OCI-LY7 (cell line): Measurements from ENCODE around the gene ARHGAP19. TPM values are rescaled to one million over a fixed set of nuclear protein-coding genes. Genes with fewer than 3 reads are reported as not detected.

ENCODE experiments used
- BruUV-seq: library from RNA; stranded (reverse); fragments of 400-500 nt; replicated peaks from 2 replicates; lab custom pipeline; 2021; lab: Mats Ljungman, UMichigan
- CTCF ChIA-PET: fragments of 300-600 bp; sonication (Branson Sonifier 250); formaldehyde crosslinking; loops from one replicate; lab custom pipeline; 2022; ENCODE audit warnings: antibody characterized with exemption; ENCODE audit not compliant: unreplicated experiment; lab: Charles Lee
- POLR2A ChIA-PET: fragments of 300-600 bp; sonication (Branson Sonifier 250); formaldehyde crosslinking; loops from one replicate; lab custom pipeline; 2022; ENCODE audit warnings: antibody characterized with exemption; lab: Charles Lee
- DNase-seq: peaks from one replicate; pipeline ENCODE4 v3.0.0-alpha.2; 2015; ENCODE audit warnings: low spot score
- H2AFZ ChIP-seq: fragments of 200-600 bp; sonication (generic), shearing (Covaris generic); 2 replicates; pipeline ENCODE4 v1.6.1; 2014; ENCODE audit warnings: mild to moderate bottlenecking, antibody characterized with exemption, low read length, moderate library complexity
- H3K27ac ChIP-seq: fragments of 200-600 bp; sonication (generic); 2 replicates; pipeline ENCODE4 v1.5.1; 2014; ENCODE audit warnings: mixed run types, low read depth, mild to moderate bottlenecking, moderate library complexity, low read length, inconsistent platforms; ENCODE audit not compliant: poor library complexity, severe bottlenecking
- H3K36me3 ChIP-seq: fragments of 200-600 bp; sonication (generic); 2 replicates; pipeline ENCODE4 v1.6.1; 2014; ENCODE audit warnings: mild to moderate bottlenecking, antibody characterized with exemption, low read length, moderate library complexity, mixed read lengths; ENCODE audit not compliant: insufficient read depth
- H3K4me1 ChIP-seq: fragments of 200-600 bp; sonication (generic); 2 replicates; pipeline ENCODE4 v1.5.1; 2014; ENCODE audit warnings: mild to moderate bottlenecking, low read length; ENCODE audit not compliant: insufficient read depth, poor library complexity, severe bottlenecking
- H3K4me2 ChIP-seq: fragments of 200-600 bp; sonication (generic); 2 replicates; pipeline ENCODE4 v1.6.1; 2014; ENCODE audit warnings: mild to moderate bottlenecking, low read length
- H3K4me3 ChIP-seq: fragments of 200-600 bp; sonication (generic); 2 replicates; pipeline ENCODE4 v1.5.1; 2014; ENCODE audit warnings: mild to moderate bottlenecking, low read depth, low read length; ENCODE audit not compliant: poor library complexity, severe bottlenecking
- H3K79me2 ChIP-seq: fragments of 200-600 bp; sonication (generic); 2 replicates; pipeline ENCODE4 v1.6.1; 2016; ENCODE audit warnings: low read depth, mild to moderate bottlenecking, low read length, moderate library complexity, mixed read lengths; ENCODE audit not compliant: insufficient read depth
- H3K9me2 ChIP-seq: fragments of 200-600 bp; sonication (generic); 2 replicates; pipeline ENCODE4 v1.6.1; 2016; ENCODE audit warnings: mild to moderate bottlenecking, low read length, mixed read lengths; ENCODE audit not compliant: insufficient read depth
- H3K9me3 ChIP-seq: fragments of 200-600 bp; sonication (generic); 2 replicates; pipeline ENCODE4 v1.6.1; 2014; ENCODE audit warnings: mild to moderate bottlenecking, mixed run types, low read length, mixed read lengths
- H4K20me1 ChIP-seq: fragments of 200-600 bp; sonication (generic); 2 replicates; pipeline ENCODE4 v1.6.1; 2014; ENCODE audit warnings: mild to moderate bottlenecking, antibody characterized with exemption, low read length, moderate library complexity, mixed read lengths; ENCODE audit not compliant: insufficient read depth
- EZH2phosphoT487 ChIP-seq: fragments of 200-600 bp; sonication (generic); IDR thresholded peaks from 2 replicates; pipeline ENCODE4 v1.6.1; 2018; ENCODE audit warnings: low read depth, borderline replicate concordance, mild to moderate bottlenecking, mixed run types, antibody characterized with exemption, low read length, moderate library complexity, mixed read lengths
- intact Hi-C: fragments of 100-400 bp; cut with micrococcal nuclease; formaldehyde crosslinking; loops from one replicate; pipeline ENCODE4 v1.10.0; 2022; ENCODE audit not compliant: unreplicated experiment
- total RNA-seq, 2 experiments: library from RNA; depleted of rRNA in 1 of 2; stranded (reverse); fragments of >200 nt in 1 of 2; shearing (Covaris generic) in 1 of 2; gene quantifications; 2 replicates each; pipeline ENCODE4 v1.2.3, GENCODE V29; 2014 to 2022
- TF ChIP-seq, protein P1 (sequence below): fragments of 200-600 bp; sonication (generic); conservative IDR thresholded peaks from 2 replicates; pipeline ENCODE4 v1.5.1; 2014; ENCODE audit warnings: mild to moderate bottlenecking, antibody characterized with exemption, low read length, moderate library complexity, mixed read lengths

ARHGAP19 gene
- total RNA-seq, 2 experiments from 2014 or later = 34.1 to 60.5 TPM

DNA sequence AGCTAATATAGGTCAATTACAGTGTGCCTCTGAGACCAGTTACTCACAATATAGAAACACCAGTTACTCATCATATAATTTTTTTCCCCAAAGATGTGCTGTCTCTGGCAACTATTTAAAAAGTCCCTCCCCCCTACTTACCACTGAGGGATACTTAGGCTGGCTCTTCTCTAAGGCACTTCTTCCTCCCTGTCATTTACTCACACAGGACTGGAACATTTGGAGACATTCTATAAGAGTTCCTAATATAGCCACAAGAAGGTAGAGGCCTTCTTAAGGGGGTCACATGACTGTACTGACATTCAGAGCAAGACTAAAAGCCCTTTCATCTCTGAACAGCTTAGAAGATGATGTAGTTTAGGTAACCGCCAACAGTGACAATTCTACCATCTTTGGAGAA is 62.3 kb downstream of the ARHGAP19 start:
- intact Hi-C loops = no loop called here

DNA sequence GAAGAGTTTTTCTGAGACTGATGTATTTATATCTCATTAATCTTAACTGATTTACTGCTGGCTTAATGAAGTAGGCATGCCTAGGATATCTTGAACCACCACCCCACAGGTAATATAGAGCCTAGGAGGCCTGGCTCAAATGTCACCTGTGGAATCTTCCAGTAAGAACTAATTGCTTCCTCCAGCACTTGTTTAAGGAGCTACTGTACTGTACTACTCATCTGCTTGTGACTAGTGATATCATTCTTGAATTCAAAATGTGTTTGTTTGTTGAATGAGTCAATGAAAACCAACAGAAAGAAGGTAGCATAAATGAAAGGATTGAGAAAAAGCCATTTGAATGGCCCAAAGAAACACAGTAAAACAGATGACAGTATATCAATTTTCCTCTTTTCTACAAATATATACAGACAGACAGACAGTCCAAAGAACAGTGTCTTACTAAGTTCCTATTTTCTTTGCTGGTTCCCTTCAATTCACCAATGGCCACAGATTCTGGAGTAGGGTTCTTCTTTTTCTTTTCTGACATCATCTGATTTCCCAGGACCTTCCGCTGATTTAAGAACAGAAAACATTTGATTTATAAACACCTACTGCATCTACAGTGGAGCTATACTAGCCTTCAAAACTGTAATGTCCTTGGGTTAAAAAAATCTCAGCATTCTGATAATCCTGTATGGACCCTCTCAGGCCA is 63.0 kb downstream of the ARHGAP19 start:
- H3K36me3 ChIP-seq = peaks cover 83% of the 10 kb centered on the region
- H3K4me1 ChIP-seq = no peaks in the 10 kb centered on the region
- intact Hi-C loops = no loop called here
- CTCF ChIA-PET = no interaction called here
- H3K4me2 ChIP-seq = no peak overlapping the region
- no TSS peak for BruUV-seq
- no peak overlapping the region for H3K27ac ChIP-seq
- no peaks in the 10 kb centered on the region for H3K9me2 ChIP-seq
- DNase-seq = no peak
- TF ChIP-seq EZH2phosphoT487 = no peak
- TF ChIP-seq, protein P1, sequence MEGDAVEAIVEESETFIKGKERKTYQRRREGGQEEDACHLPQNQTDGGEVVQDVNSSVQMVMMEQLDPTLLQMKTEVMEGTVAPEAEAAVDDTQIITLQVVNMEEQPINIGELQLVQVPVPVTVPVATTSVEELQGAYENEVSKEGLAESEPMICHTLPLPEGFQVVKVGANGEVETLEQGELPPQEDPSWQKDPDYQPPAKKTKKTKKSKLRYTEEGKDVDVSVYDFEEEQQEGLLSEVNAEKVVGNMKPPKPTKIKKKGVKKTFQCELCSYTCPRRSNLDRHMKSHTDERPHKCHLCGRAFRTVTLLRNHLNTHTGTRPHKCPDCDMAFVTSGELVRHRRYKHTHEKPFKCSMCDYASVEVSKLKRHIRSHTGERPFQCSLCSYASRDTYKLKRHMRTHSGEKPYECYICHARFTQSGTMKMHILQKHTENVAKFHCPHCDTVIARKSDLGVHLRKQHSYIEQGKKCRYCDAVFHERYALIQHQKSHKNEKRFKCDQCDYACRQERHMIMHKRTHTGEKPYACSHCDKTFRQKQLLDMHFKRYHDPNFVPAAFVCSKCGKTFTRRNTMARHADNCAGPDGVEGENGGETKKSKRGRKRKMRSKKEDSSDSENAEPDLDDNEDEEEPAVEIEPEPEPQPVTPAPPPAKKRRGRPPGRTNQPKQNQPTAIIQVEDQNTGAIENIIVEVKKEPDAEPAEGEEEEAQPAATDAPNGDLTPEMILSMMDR = no peak
- POLR2A ChIA-PET = interaction anchor here (0.6 kb wide), 1 partner anchor 36 kb away, joined by 3 read pairs; no protein-coding TSS in a partner anchor
- no peaks in the 10 kb centered on the region for H3K9me3 ChIP-seq
- no peaks in the 10 kb centered on the region for H3K79me2 ChIP-seq
- no peak overlapping the region for H2AFZ ChIP-seq
- no peak overlapping the region for H3K4me3 ChIP-seq
- H4K20me1 ChIP-seq = no peaks in the 10 kb centered on the region

More for the DNA sequence above, 62.3 kb downstream of the ARHGAP19 start:
- no peaks in the 10 kb centered on the region for H3K9me3 ChIP-seq
- peaks cover 83% of the 10 kb centered on the region for H3K36me3 ChIP-seq
- H3K4me3 ChIP-seq = no peak overlapping the region
- TF ChIP-seq, protein P1 = no peak
- no peak for TF ChIP-seq EZH2phosphoT487
- H3K9me2 ChIP-seq = no peaks in the 10 kb centered on the region
- no TSS peak for BruUV-seq
- no peak overlapping the region for H3K4me2 ChIP-seq
- ChIA-PET CTCF (no interaction called here), POLR2A (no interaction called here)
- no peak for DNase-seq
- H2AFZ ChIP-seq = no peak overlapping the region
- no peak overlapping the region for H3K27ac ChIP-seq
- no peaks in the 10 kb centered on the region for H4K20me1 ChIP-seq
- H3K4me1 ChIP-seq = no peaks in the 10 kb centered on the region
- H3K79me2 ChIP-seq = no peaks in the 10 kb centered on the region

DNA sequence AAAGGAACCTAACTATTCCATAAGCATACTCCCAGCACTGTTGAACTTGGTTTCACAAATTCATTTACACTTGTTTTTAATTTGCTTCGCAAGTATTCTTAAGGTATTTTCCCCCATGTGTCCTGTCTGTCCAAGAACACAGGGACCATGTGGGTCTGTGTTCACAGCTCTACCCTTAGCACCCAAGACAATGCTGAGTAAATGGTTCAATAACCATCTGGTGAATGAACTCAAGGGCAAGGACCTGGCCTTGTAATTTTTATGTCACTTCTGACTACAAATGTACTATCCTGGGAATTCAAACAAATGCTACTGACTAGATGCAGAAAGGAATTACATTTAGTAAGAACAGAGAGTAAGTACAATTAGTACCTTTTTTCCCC is 63.7 kb downstream of the ARHGAP19 start:
- ChIA-PET CTCF (interaction anchor here (0.6 kb wide), 1 partner anchor 117 kb away, joined by 4 read pairs; no protein-coding TSS in a partner anchor), POLR2A (interaction anchor here (0.6 kb wide), 1 partner anchor 35 kb away, joined by 3 read pairs; no protein-coding TSS in a partner anchor)
- Histone ChIP-seq H3K4me3 (no peak overlapping the region), H3K4me2 (no peak overlapping the region), H3K4me1 (no peaks in the 10 kb centered on the region), H3K27ac (no peak overlapping the region), H3K9me3 (no peaks in the 10 kb centered on the region), H3K9me2 (no peaks in the 10 kb centered on the region), H4K20me1 (no peaks in the 10 kb centered on the region), H3K36me3 (peaks cover 85% of the 10 kb centered on the region), H3K79me2 (no peaks in the 10 kb centered on the region), H2AFZ (no peak overlapping the region)
- BruUV-seq = no TSS peak
- no peak for DNase-seq
- intact Hi-C loops = no loop called here
- TF ChIP-seq, protein P1 = no peak
- no peak for TF ChIP-seq EZH2phosphoT487
